ENCODE results near the gene SNX21.

Gene SNX21

DNA sequence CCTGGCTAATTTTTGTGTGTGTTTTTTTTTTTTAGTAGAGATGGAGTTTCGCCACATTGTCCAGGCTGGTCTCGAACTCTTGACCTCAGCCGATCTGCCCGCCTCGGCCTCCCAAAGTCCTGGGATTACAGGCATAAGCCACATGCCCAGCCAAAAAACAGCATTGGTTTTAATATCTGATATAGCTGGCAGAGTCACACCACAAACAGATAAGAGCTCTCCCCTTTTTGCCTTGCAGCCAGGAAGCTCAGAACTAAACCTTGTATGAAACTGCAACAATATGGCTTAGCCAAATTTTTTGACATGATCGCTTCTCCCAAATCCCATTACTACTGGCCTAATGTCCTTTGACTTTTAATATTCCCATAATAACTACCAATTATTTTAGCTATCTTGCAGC lies 18.7 kb downstream of the SNX21 start:
- Histone ChIP-seq H3K27me3 (ENCODE audit: control insufficient read depth, low read length) (no peaks in the 10 kb centered on the region), H3K79me2 (ENCODE audit: control insufficient read depth, low read length) (peaks cover 24% of the 10 kb centered on the region), H3K4me1 (ENCODE audit: control insufficient read depth, low read length) (peaks cover 13% of the 10 kb centered on the region), H3K36me3 (ENCODE audit: control insufficient read depth, low read length) (0 out of 2 replicates have a peak, but pooled peaks cover 6% of the 10 kb centered on the region), H3K4me2 (ENCODE audit: low read length) (no peak overlapping the region), H3K9me2 (replicated peaks; ENCODE audit: control insufficient read depth, low read length) (no peaks in the 10 kb centered on the region), H3K27ac (ENCODE audit: low read depth, low read length) (no peak overlapping the region), H3K9me3 (ENCODE audit: control insufficient read depth, insufficient read depth, low read length) (no peaks in the 10 kb centered on the region), H3F3A (ENCODE audit: control insufficient read depth, insufficient read depth) (no peaks in the 10 kb centered on the region), H3K4me3 (ENCODE audit: low read length) (no peak overlapping the region), H4K20me1 (ENCODE audit: control insufficient read depth, insufficient read depth, low read depth, low read length) (no peaks in the 10 kb centered on the region; the same call in 1 of the 2 replicates)
- TF ChIP-seq, protein P1, sequence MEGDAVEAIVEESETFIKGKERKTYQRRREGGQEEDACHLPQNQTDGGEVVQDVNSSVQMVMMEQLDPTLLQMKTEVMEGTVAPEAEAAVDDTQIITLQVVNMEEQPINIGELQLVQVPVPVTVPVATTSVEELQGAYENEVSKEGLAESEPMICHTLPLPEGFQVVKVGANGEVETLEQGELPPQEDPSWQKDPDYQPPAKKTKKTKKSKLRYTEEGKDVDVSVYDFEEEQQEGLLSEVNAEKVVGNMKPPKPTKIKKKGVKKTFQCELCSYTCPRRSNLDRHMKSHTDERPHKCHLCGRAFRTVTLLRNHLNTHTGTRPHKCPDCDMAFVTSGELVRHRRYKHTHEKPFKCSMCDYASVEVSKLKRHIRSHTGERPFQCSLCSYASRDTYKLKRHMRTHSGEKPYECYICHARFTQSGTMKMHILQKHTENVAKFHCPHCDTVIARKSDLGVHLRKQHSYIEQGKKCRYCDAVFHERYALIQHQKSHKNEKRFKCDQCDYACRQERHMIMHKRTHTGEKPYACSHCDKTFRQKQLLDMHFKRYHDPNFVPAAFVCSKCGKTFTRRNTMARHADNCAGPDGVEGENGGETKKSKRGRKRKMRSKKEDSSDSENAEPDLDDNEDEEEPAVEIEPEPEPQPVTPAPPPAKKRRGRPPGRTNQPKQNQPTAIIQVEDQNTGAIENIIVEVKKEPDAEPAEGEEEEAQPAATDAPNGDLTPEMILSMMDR (IDR thresholded peaks at IDR 0.05; ENCODE audit: low read depth, low read length, poor library complexity, severe bottlenecking) = no peak
- no peak for TF ChIP-seq EZH2phosphoT487 (IDR thresholded peaks at IDR 0.05; ENCODE audit: borderline replicate concordance, low read length)

DNA sequence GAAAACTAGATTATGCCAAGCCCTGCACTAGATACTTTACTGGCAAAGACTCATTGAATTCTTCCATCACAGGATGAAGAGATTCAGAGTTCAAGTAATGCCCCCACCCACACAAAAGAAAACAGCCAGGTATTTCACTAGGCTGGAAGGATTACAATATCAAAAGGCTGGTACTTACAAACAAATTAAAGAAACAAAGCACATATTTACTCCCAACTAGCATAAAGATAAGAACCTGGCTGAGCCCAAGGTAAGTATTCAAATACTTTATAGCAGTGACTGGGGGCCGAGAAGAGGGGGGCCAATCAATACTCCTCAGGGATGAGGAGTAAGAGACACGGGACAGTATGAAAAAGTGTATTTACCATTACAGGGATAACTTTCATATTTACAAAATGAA lies 19.9 kb downstream of the SNX21 start:
- Histone ChIP-seq H4K20me1 (ENCODE audit: control insufficient read depth, insufficient read depth, low read depth, low read length) (no peaks in the 10 kb centered on the region; the same call in 1 of the 2 replicates), H3K9me2 (replicated peaks; ENCODE audit: control insufficient read depth, low read length) (no peaks in the 10 kb centered on the region), H3F3A (ENCODE audit: control insufficient read depth, insufficient read depth) (no peaks in the 10 kb centered on the region), H3K27me3 (ENCODE audit: control insufficient read depth, low read length) (no peaks in the 10 kb centered on the region), H3K4me3 (ENCODE audit: low read length) (no peak overlapping the region), H3K4me1 (ENCODE audit: control insufficient read depth, low read length) (peaks cover 19% of the 10 kb centered on the region), H3K79me2 (ENCODE audit: control insufficient read depth, low read length) (peaks cover 30% of the 10 kb centered on the region), H3K9me3 (ENCODE audit: control insufficient read depth, insufficient read depth, low read length) (no peaks in the 10 kb centered on the region), H3K27ac (ENCODE audit: low read depth, low read length) (no peak overlapping the region), H3K36me3 (ENCODE audit: control insufficient read depth, low read length) (0 out of 2 replicates have a peak, but pooled peaks cover 6% of the 10 kb centered on the region), H3K4me2 (ENCODE audit: low read length) (no peak overlapping the region)
- TF ChIP-seq, protein P1 (IDR thresholded peaks at IDR 0.05; ENCODE audit: low read depth, low read length, poor library complexity, severe bottlenecking) = no peak
- TF ChIP-seq EZH2phosphoT487 (IDR thresholded peaks at IDR 0.05; ENCODE audit: borderline replicate concordance, low read length) = no peak

DNA sequence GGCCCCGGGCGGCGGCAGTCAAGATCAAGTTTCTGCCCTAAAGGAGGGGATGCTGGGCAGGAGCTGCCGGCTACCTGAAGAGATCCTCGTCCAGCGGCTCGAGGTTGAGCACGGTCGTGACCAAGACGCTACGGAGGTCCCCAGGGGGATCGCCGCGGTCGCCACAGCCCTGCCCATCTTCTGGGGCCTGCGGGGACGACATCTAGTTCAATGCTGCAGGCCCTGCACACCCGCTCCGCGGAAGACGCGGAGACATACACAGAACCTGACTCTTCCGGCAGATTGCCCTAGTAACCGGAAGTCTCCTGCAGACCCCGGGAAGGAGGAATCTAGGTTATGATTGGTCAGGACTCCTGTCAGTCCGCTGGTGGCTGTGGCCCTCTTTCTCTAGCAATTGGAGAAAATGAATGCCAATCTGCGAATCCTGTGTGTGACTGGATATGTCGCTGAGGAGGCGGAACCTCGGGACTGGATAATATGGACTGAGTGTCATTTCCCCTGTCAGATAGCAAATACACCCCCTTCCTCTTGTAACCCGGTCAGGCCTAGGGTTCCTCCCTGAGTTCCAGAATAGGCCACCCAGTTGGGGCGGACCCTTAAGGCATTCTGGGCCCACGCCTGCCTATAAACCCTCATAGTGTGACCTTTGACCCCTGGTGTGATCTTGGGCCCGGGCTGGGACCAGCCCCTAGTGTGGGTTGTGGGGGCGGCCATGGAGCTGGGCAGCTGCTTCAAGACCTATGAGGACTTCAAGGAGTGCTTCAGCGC lies 23.7 kb downstream of the SNX21 start, which contains the start of the genes ACOT8 and ZSWIM3:
ACOT8 (minus strand) TSS at position 279 of the 768 bp plus-strand sequence; CDS start at position 202, 77 bp downstream.
ZSWIM3 (plus strand) TSS at position 501 of the 768 bp plus-strand sequence; CDS start at position 713, 212 bp downstream.
- H4K20me1 ChIP-seq (ENCODE audit: control insufficient read depth, insufficient read depth, low read depth, low read length) = no peaks in the 10 kb centered on the region
- H3K4me1 ChIP-seq (ENCODE audit: control insufficient read depth, low read length) = peaks cover 22% of the 10 kb centered on the region
- no peaks in the 10 kb centered on the region for H3K9me2 ChIP-seq (replicated peaks; ENCODE audit: control insufficient read depth, low read length)
- no peak for TF ChIP-seq EZH2phosphoT487 (IDR thresholded peaks at IDR 0.05; ENCODE audit: borderline replicate concordance, low read length)
- TF ChIP-seq, protein P1 (IDR thresholded peaks at IDR 0.05; ENCODE audit: low read depth, low read length, poor library complexity, severe bottlenecking) = no peak
- H3K4me2 ChIP-seq (ENCODE audit: low read length) = peak within 1 kb of the TSS; percentile 82
- H3K4me3 ChIP-seq (ENCODE audit: low read length) = peak within 1 kb of the TSS; percentile 78
- no peaks in the 10 kb centered on the region for H3K9me3 ChIP-seq (ENCODE audit: control insufficient read depth, insufficient read depth, low read length)
- 0 out of 2 replicates have a peak, but pooled peaks cover 6% of the 10 kb centered on the region for H3K36me3 ChIP-seq (ENCODE audit: control insufficient read depth, low read length)
- peak within 1 kb of the TSS; percentile 47 for H3K27ac ChIP-seq (ENCODE audit: low read depth, low read length)
- no peaks in the 10 kb centered on the region for H3K27me3 ChIP-seq (ENCODE audit: control insufficient read depth, low read length)
- no peaks in the 10 kb centered on the region for H3F3A ChIP-seq (ENCODE audit: control insufficient read depth, insufficient read depth)
- H3K79me2 ChIP-seq (ENCODE audit: control insufficient read depth, low read length) = peaks cover 31% of the 10 kb centered on the region
